H9 (cell line): ENCODE results near the gene YDJC. TPM values are rescaled to one million over a fixed set of nuclear protein-coding genes. Genes with fewer than 3 reads are reported as not detected.
"Not testable (repeated sequence)": the region's sequence is repeated elsewhere in the genome, so short reads cannot be mapped to it uniquely, and the experiment has no call there.

ENCODE experiments used
- DNase-seq: peaks from one replicate; pipeline ENCODE4 v3.0.0-alpha.2; 2017
- H2AFZ ChIP-seq: one replicate; pipeline ENCODE4 v1.6.1; 2013; ENCODE audit warnings: mild to moderate bottlenecking, low read length, control low read depth, moderate library complexity
- H2AK5ac ChIP-seq: 2 replicates; pipeline ENCODE4 v1.6.1; 2013; ENCODE audit warnings: low read length, control low read depth, mixed read lengths; ENCODE audit not compliant: insufficient read length
- H2BK120ac ChIP-seq: one replicate; pipeline ENCODE4 v1.6.1; 2013; ENCODE audit warnings: low read depth, mild to moderate bottlenecking, low read length, control low read depth, inconsistent platforms; ENCODE audit not compliant: poor library complexity, severe bottlenecking
- H2BK12ac ChIP-seq: 2 replicates; pipeline ENCODE4 v1.6.1; 2013; ENCODE audit warnings: low read length, control low read depth, mixed read lengths, low read depth; ENCODE audit not compliant: insufficient read length
- H2BK15ac ChIP-seq: 2 replicates; pipeline ENCODE4 v1.6.1; 2013; ENCODE audit warnings: low read depth, low read length, control low read depth
- H2BK20ac ChIP-seq: one replicate; pipeline ENCODE4 v1.6.1; 2013; ENCODE audit warnings: low read depth, mild to moderate bottlenecking, low read length, control low read depth, inconsistent platforms; ENCODE audit not compliant: poor library complexity, severe bottlenecking
- H2BK5ac ChIP-seq: 2 replicates; pipeline ENCODE4 v1.6.1; 2013; ENCODE audit warnings: low read length, control low read depth, mixed read lengths; ENCODE audit not compliant: insufficient read length
- H3K14ac ChIP-seq: 2 replicates; pipeline ENCODE4 v1.6.1; 2013; ENCODE audit warnings: low read length, control low read depth; ENCODE audit not compliant: insufficient read depth
- H3K18ac ChIP-seq: 2 replicates; pipeline ENCODE4 v1.6.1; 2013; ENCODE audit warnings: low read depth, mild to moderate bottlenecking, mixed read lengths, low read length, control low read depth; ENCODE audit not compliant: insufficient read length
- H3K23ac ChIP-seq: 2 replicates; pipeline ENCODE4 v1.6.1; 2013; ENCODE audit warnings: low read length, control low read depth, mixed read lengths, low read depth; ENCODE audit not compliant: insufficient read length
- H3K23me2 ChIP-seq: 2 replicates; pipeline ENCODE4 v1.6.1; 2013; ENCODE audit warnings: low read depth, mild to moderate bottlenecking, mixed read lengths, low read length, control low read depth; ENCODE audit not compliant: insufficient read length, poor library complexity, severe bottlenecking
- H3K27ac ChIP-seq: 2 replicates; pipeline ENCODE4 v1.5.1; 2013; ENCODE audit warnings: low read length, control low read depth, mixed read lengths, low read depth; ENCODE audit not compliant: insufficient read length
- H3K27me3 ChIP-seq: 2 replicates; pipeline ENCODE4 v1.6.1; 2013; ENCODE audit warnings: low read length, control low read depth, inconsistent platforms; ENCODE audit not compliant: insufficient read depth
- H3K4ac ChIP-seq: 2 replicates; pipeline ENCODE4 v1.6.1; 2013; ENCODE audit warnings: low read depth, mild to moderate bottlenecking, control low read depth, inconsistent platforms, low read length, moderate library complexity
- H3K4me1 ChIP-seq: 2 replicates; pipeline ENCODE4 v1.6.1; 2013; ENCODE audit warnings: low read length, control low read depth, inconsistent platforms; ENCODE audit not compliant: insufficient read depth
- H3K4me2 ChIP-seq: 2 replicates; pipeline ENCODE4 v1.6.1; 2013; ENCODE audit warnings: low read length, control low read depth, mixed read lengths; ENCODE audit not compliant: insufficient read length, insufficient read depth
- H3K56ac ChIP-seq: 2 replicates; pipeline ENCODE4 v1.6.1; 2013; ENCODE audit warnings: low read depth, mild to moderate bottlenecking, mixed read lengths, low read length, control low read depth; ENCODE audit not compliant: insufficient read length
- H3K79me1 ChIP-seq: 2 replicates; pipeline ENCODE4 v1.6.1; 2013; ENCODE audit warnings: low read depth, mild to moderate bottlenecking, moderate library complexity, low read length, control low read depth, inconsistent platforms; ENCODE audit not compliant: insufficient read depth, poor library complexity, severe bottlenecking
- H3K79me2 ChIP-seq: 2 replicates; pipeline ENCODE4 v1.6.1; 2013; ENCODE audit warnings: low read length, control low read depth, inconsistent platforms; ENCODE audit not compliant: insufficient read depth
- H3K9ac ChIP-seq: 2 replicates; pipeline ENCODE4 v1.6.1; 2013; ENCODE audit warnings: low read length, control low read depth, mixed read lengths; ENCODE audit not compliant: insufficient read length; ENCODE audit errors: extremely low read depth
- H3K9me3 ChIP-seq: one replicate; pipeline ENCODE4 v1.6.1; 2013; ENCODE audit warnings: low read depth, low read length, inconsistent platforms; ENCODE audit not compliant: control insufficient read depth
- H3T11ph ChIP-seq: one replicate; pipeline ENCODE4 v1.6.1; 2013; ENCODE audit warnings: mild to moderate bottlenecking, low read length, control low read depth, inconsistent platforms
- H4K20me1 ChIP-seq: one replicate; pipeline ENCODE4 v1.6.1; 2013; ENCODE audit not compliant: control insufficient read depth, insufficient read length, insufficient read depth
- H4K5ac ChIP-seq: 2 replicates; pipeline ENCODE4 v1.6.1; 2013; ENCODE audit warnings: low read depth, mild to moderate bottlenecking, mixed read lengths, low read length, control low read depth; ENCODE audit not compliant: insufficient read length
- H4K8ac ChIP-seq: replicated peaks from 2 replicates; pipeline ENCODE4 v1.6.1; 2013; ENCODE audit warnings: low read length, control low read depth, mixed read lengths, low read depth; ENCODE audit not compliant: insufficient read length
- H4K91ac ChIP-seq: 2 replicates; pipeline ENCODE4 v1.6.1; 2013; ENCODE audit warnings: low read depth, mild to moderate bottlenecking, moderate library complexity, mixed read lengths, low read length, control low read depth; ENCODE audit not compliant: insufficient read length
- H3K27ac Mint-ChIP-seq, 3 experiments: 2 replicates in 2 of 3; 3 replicates in 1 of 3; pipeline ENCODE4 v1.8.0; 2020 to 2021; ENCODE audit warnings: mixed read lengths in 3 of 3, mild to moderate bottlenecking in 1 of 3, moderate library complexity in 1 of 3
- H3K27me3 Mint-ChIP-seq: 2 replicates; pipeline ENCODE4 v1.8.0; 2021; ENCODE audit warnings: low read depth, mild to moderate bottlenecking, moderate library complexity, mixed read lengths
- H3K36me3 Mint-ChIP-seq, 3 experiments: 2 replicates in 2 of 3; 3 replicates in 1 of 3; pipeline ENCODE4 v1.8.0; 2020 to 2021; ENCODE audit warnings: low read depth in 3 of 3, mixed read lengths in 3 of 3; ENCODE audit not compliant: insufficient read depth in 1 of 3
- H3K4me1 Mint-ChIP-seq, 2 experiments: 2 replicates each; pipeline ENCODE4 v1.8.0; 2020; ENCODE audit warnings: mixed read lengths in 2 of 2
- H3K4me3 Mint-ChIP-seq, 2 experiments: 2 replicates in 1 of 2; 3 replicates in 1 of 2; pipeline ENCODE4 v1.8.0; 2020 to 2021; ENCODE audit warnings: mild to moderate bottlenecking in 2 of 2, mixed read lengths in 2 of 2, moderate library complexity in 1 of 2
- H3K9me3 Mint-ChIP-seq, 2 experiments: 2 replicates in 1 of 2; 3 replicates in 1 of 2; pipeline ENCODE4 v1.8.0; 2020; ENCODE audit warnings: mild to moderate bottlenecking in 2 of 2, mixed read lengths in 2 of 2, moderate library complexity in 1 of 2
- CTCF ChIP-seq: fragments of 200-600 bp; sonication (generic); conservative IDR thresholded peaks from 3 replicates; pipeline ENCODE4 v1.8.0; 2021; ENCODE audit warnings: antibody characterized with exemption, mild to moderate bottlenecking
- WGBS: extraction: QIAGEN DNeasy Blood & Tissue Kit; methylation state at CpG from one replicate; pipeline ENCODE4 v1.1.7; 2013; ENCODE audit warnings: missing lambda C conversion rate, low lambda C conversion rate, mixed read lengths; ENCODE audit not compliant: insufficient read length; ENCODE audit errors: extremely low coverage; 5-methylcytosine and 5-hydroxymethylcytosine counted together
- total RNA-seq: library from RNA; stranded (reverse); gene quantifications from 2 replicates; pipeline ENCODE4 v1.2.1, GENCODE V29; 2021

The YDJC gene
- total RNA-seq, 1 experiment from 2014 or later: 30.2 TPM

GRCh38 chr22:21646608-21647590 lies 17.1 kb upstream of the YDJC start:
- no peak overlapping the region for H3K14ac ChIP-seq
- no CpG with 5 or more reads among the region's 14 CpGs for WGBS
- no peak overlapping the region for H3K27ac Mint-ChIP-seq
- no peaks in the 10 kb centered on the region for H3K27me3 Mint-ChIP-seq
- peak; percentile 77 for DNase-seq
- H2BK12ac ChIP-seq: no peak overlapping the region
- no peak overlapping the region for H3K9ac ChIP-seq
- H4K8ac ChIP-seq: no peak overlapping the region
- H3K4ac ChIP-seq: no peak overlapping the region
- H2BK120ac ChIP-seq: no peak overlapping the region
- peaks cover 19 to 21% of the 10 kb centered on the region in 2 experiments for H3K4me1 Mint-ChIP-seq
- no peak overlapping the region for H3K4me2 ChIP-seq
- H2AFZ ChIP-seq: no peak overlapping the region
- no peak overlapping the region for H3K23ac ChIP-seq
- H3K4me3 Mint-ChIP-seq: 0 out of 5 replicates have a peak overlapping the region, but pooled peaks of 1 of the 2 experiments have one; percentile 23
- no peak overlapping the region for H4K5ac ChIP-seq
- peaks cover 2% of the 10 kb centered on the region; the same call in 1 of the 2 replicates for H3K4me1 ChIP-seq
- no peaks in the 10 kb centered on the region for H3K9me3 ChIP-seq
- no peak overlapping the region for H3K27ac ChIP-seq
- H3K36me3 Mint-ChIP-seq: peaks cover 10 to 33% (median 22%) of the 10 kb centered on the region in 3 experiments; a peak in 6 of 7 replicates
- no peaks in the 10 kb centered on the region for H4K20me1 ChIP-seq
- H4K91ac ChIP-seq: no peak overlapping the region
- no peaks in the 10 kb centered on the region for H3K27me3 ChIP-seq
- H2AK5ac ChIP-seq: no peak overlapping the region
- H3T11ph ChIP-seq: no peak overlapping the region
- H3K9me3 Mint-ChIP-seq: no peaks in the 10 kb centered on the region
- H3K18ac ChIP-seq: no peak overlapping the region
- H3K23me2 ChIP-seq: peaks cover 8% of the 10 kb centered on the region
- no peaks in the 10 kb centered on the region for H3K79me1 ChIP-seq
- TF ChIP-seq CTCF: peak; percentile 87
- no peaks in the 10 kb centered on the region for H3K79me2 ChIP-seq
- no peak overlapping the region for H2BK15ac ChIP-seq
- no peak overlapping the region for H2BK20ac ChIP-seq
- no peak overlapping the region for H2BK5ac ChIP-seq
- no peak overlapping the region for H3K56ac ChIP-seq

GRCh38 chr22:21645513-21645912 lies 15.7 kb upstream of the YDJC start:
- not testable (repeated sequence) for H2BK5ac ChIP-seq, H2BK12ac ChIP-seq, H3K27ac Mint-ChIP-seq, H2AFZ ChIP-seq, H3K79me2 ChIP-seq, H2BK20ac ChIP-seq, H2BK120ac ChIP-seq, H3K18ac ChIP-seq, H3K4me3 Mint-ChIP-seq, H3K9me3 Mint-ChIP-seq, H4K8ac ChIP-seq, H3K14ac ChIP-seq, H4K91ac ChIP-seq, H2BK15ac ChIP-seq, DNase-seq, H4K20me1 ChIP-seq, H3K56ac ChIP-seq, H3K27ac ChIP-seq, H3K9ac ChIP-seq, H3K23ac ChIP-seq, H3K27me3 ChIP-seq, H3T11ph ChIP-seq, H3K79me1 ChIP-seq, H4K5ac ChIP-seq, H3K4ac ChIP-seq, H3K23me2 ChIP-seq, H3K27me3 Mint-ChIP-seq, H3K9me3 ChIP-seq, H3K4me1 ChIP-seq, H2AK5ac ChIP-seq, H3K4me2 ChIP-seq
- WGBS: no CpG with 5 or more reads among the region's 6 CpGs
- Mint-ChIP-seq H3K36me3 (peaks cover 10 to 33% (median 22%) of the 10 kb centered on the region in 3 experiments; a peak in 6 of 7 replicates), H3K4me1 (peaks cover 17 to 21% of the 10 kb centered on the region in 2 experiments)
